ENCODE measurements around the gene CNTN2.

Gene CNTN2

DNA sequence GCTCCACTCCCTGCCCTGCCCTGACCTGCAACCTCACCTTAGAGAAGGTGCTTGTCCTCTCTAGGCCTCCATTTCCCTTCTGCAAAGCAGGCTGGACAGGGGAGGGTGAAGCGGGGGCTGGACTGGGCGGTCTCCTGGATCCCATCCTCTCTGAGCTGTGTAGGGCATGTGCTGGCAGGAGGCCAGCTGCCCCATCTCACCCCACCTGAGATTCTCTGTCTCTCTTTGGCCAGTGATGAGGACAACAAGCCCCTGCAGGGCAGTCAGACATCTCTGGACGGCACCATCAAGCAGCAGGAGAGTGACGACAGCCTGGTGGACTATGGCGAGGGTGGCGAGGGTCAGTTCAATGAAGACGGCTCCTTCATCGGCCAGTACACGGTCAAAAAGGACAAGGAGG, 26.9 kb upstream of the CNTN2 start:
- no peak overlapping the region for H3K4me3 ChIP-seq (ENCODE audit: low read depth, low read length)
- no peak for DNase-seq (ENCODE audit: low read depth)
- TF ChIP-seq, protein P1, sequence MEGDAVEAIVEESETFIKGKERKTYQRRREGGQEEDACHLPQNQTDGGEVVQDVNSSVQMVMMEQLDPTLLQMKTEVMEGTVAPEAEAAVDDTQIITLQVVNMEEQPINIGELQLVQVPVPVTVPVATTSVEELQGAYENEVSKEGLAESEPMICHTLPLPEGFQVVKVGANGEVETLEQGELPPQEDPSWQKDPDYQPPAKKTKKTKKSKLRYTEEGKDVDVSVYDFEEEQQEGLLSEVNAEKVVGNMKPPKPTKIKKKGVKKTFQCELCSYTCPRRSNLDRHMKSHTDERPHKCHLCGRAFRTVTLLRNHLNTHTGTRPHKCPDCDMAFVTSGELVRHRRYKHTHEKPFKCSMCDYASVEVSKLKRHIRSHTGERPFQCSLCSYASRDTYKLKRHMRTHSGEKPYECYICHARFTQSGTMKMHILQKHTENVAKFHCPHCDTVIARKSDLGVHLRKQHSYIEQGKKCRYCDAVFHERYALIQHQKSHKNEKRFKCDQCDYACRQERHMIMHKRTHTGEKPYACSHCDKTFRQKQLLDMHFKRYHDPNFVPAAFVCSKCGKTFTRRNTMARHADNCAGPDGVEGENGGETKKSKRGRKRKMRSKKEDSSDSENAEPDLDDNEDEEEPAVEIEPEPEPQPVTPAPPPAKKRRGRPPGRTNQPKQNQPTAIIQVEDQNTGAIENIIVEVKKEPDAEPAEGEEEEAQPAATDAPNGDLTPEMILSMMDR (IDR thresholded peaks at IDR 0.05; ENCODE audit: low read depth, low read length), result no peak

DNA sequence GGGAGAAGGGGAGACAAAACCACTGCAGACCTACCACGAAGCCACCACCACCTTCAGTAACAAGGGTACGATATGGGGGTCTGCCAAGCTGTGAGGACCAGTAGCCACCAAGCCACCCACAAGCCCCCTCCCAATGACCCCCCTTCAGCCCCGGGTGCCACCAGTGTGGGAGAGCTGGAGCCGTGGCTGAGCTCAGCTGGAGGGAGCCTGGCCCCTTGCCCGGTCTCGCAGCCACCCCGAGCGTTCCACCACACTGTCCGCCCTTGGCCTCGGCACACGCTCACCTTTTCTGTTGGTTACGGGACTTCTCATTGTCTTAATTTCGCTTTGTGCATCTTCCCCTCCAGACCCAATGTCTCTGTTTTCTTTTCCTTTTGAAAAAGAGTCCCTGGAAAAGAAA, 26.4 kb upstream of the CNTN2 start:
- no peak overlapping the region for H3K4me3 ChIP-seq (ENCODE audit: low read depth, low read length)
- no peak for TF ChIP-seq POLR2A (IDR thresholded peaks at IDR 0.05; ENCODE audit: extremely low read depth, insufficient read length)
- TF ChIP-seq, protein P2, sequence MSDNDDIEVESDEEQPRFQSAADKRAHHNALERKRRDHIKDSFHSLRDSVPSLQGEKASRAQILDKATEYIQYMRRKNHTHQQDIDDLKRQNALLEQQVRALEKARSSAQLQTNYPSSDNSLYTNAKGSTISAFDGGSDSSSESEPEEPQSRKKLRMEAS (IDR thresholded peaks at IDR 0.05; ENCODE audit: low read depth, low read length), result no peak
- TF ChIP-seq, protein P1 (IDR thresholded peaks at IDR 0.05; ENCODE audit: low read depth, low read length), result no peak
- no peak for TF ChIP-seq MYC (IDR thresholded peaks at IDR 0.05; ENCODE audit: low read depth, low read length)
- DNase-seq (ENCODE audit: low read depth), result no peak

DNA sequence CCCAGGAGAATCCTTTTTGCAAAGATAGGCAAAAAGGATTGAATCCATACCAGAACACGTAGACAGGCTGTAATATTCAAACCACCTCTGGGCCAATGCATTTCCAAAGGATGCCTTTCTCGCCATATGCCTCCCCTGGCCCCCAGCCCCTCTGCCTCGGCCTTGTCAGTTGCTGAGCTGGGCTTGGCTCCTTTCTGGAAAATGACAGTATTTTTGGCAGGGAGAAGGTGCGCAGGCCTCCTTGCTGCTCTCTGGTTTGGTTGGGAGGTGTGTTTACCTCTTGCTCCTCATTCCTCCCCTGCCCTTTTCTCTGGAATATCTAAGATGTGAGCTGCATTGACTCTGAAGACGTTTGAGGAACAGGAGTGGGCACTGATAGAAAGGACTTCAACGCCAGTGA, 26.0 kb upstream of the CNTN2 start:
- no peak for DNase-seq (ENCODE audit: low read depth)
- TF ChIP-seq MYC (IDR thresholded peaks at IDR 0.05; ENCODE audit: low read depth, low read length), result no peak
- TF ChIP-seq, protein P2 (IDR thresholded peaks at IDR 0.05; ENCODE audit: low read depth, low read length), result no peak
- TF ChIP-seq POLR2A (IDR thresholded peaks at IDR 0.05; ENCODE audit: extremely low read depth, insufficient read length), result no peak
- TF ChIP-seq, protein P1 (IDR thresholded peaks at IDR 0.05; ENCODE audit: low read depth, low read length), result no peak
- H3K4me3 ChIP-seq (ENCODE audit: low read depth, low read length), result no peak overlapping the region

DNA sequence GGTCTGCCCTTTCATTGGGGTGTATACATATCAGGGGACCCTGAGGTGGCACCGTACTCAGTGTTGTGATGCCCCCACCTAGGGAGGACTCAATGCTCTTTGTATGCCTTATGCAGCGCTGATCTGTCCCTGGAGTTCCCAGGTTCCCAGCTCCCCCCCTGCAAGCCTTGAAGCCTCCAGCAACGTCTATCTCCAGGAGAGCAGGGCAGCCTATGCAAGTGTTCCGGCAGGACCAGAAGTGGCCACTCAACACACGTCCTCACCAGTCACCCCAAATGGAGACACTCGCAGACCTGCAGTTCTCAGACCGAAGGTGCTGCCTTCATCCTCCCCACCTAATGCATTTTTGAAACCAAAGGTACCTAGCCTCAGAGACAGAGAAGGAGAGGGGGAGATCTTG, 25.2 kb upstream of the CNTN2 start:
- no peak for TF ChIP-seq POLR2A (IDR thresholded peaks at IDR 0.05; ENCODE audit: extremely low read depth, insufficient read length)
- TF ChIP-seq, protein P1 (IDR thresholded peaks at IDR 0.05; ENCODE audit: low read depth, low read length), result no peak
- TF ChIP-seq MYC (IDR thresholded peaks at IDR 0.05; ENCODE audit: low read depth, low read length), result no peak
- TF ChIP-seq, protein P2 (IDR thresholded peaks at IDR 0.05; ENCODE audit: low read depth, low read length), result no peak
- H3K4me3 ChIP-seq (ENCODE audit: low read depth, low read length), result no peak overlapping the region
- no peak for DNase-seq (ENCODE audit: low read depth)

DNA sequence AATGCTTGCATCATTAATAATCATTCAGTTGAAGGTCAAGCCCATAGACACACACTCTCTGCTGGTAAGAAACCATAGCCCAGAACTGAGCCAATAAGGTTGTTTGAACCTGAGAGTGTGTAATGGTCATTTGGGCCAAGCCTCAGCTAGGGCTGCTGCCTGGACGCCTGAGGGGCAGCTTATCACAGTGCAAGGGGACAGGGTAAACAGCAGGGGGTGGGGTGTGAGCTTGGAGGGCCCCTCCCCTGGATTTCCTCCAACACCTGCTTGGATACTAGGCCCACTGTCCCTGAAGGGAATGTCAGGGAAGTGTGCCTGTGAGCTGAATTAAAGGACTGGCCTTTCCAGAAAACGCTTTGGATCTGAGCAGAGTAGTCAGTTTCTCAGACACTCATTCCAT, 24.6 kb upstream of the CNTN2 start:
- no peak for DNase-seq (ENCODE audit: low read depth)
- no peak overlapping the region for H3K4me3 ChIP-seq (ENCODE audit: low read depth, low read length)
- no peak for TF ChIP-seq MYC (IDR thresholded peaks at IDR 0.05; ENCODE audit: low read depth, low read length)
- TF ChIP-seq, protein P1 (IDR thresholded peaks at IDR 0.05; ENCODE audit: low read depth, low read length), result no peak
- TF ChIP-seq, protein P2 (IDR thresholded peaks at IDR 0.05; ENCODE audit: low read depth, low read length), result no peak
- TF ChIP-seq POLR2A (IDR thresholded peaks at IDR 0.05; ENCODE audit: extremely low read depth, insufficient read length), result no peak

DNA sequence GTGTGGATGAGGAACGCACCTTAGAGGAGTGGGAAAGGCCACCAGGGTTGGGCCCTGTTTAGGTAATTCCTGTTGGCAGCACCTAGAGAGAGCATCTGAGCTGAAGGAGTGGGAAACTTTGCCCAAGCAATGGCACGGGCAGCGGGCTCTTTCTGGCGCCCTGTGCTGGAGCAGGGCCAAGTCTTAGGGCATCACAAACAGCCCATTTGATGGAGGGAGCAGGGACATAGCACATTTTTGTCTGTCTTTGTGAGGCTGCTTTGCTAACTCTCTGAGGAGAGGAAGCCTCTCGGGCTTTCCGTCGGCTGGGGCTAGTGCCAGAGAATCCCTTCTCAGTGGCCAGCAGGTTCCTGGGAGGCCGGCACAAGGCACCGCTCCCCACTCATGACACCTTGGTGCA, 22.5 kb upstream of the CNTN2 start:
- H3K4me3 ChIP-seq (ENCODE audit: low read depth, low read length), result no peak overlapping the region
- no peak for DNase-seq (ENCODE audit: low read depth)
- TF ChIP-seq, protein P1 (IDR thresholded peaks at IDR 0.05; ENCODE audit: low read depth, low read length), result no peak
- no peak for TF ChIP-seq POLR2A (IDR thresholded peaks at IDR 0.05; ENCODE audit: extremely low read depth, insufficient read length)
- TF ChIP-seq MYC (IDR thresholded peaks at IDR 0.05; ENCODE audit: low read depth, low read length), result no peak
- TF ChIP-seq, protein P2 (IDR thresholded peaks at IDR 0.05; ENCODE audit: low read depth, low read length), result no peak
